Heart left ventricle (tissue), 16 donors: ENCODE data around the gene ZNF132. TPM values are rescaled to one million over a fixed set of nuclear protein-coding genes. Genes with fewer than 3 reads are reported as not detected.

Source experiments
- ATAC-seq, 4 donors: fragments of 200-7000 bp; cut with Tn5 transposase; one replicate each; pipeline ENCODE4 v1.9.1; 2020 to 2022; ENCODE audit warnings: moderate library complexity in 4 of 4, mild to moderate bottlenecking in 3 of 4, moderate number of reproducible peaks in 1 of 4
- DNase-seq, 5 donors: peaks; one replicate each; pipeline ENCODE4 v3.0.0-alpha.2; 2020
- H3K27ac ChIP-seq, 12 donors: fragments of 200-600 bp; sonication (generic) in 4 of 12; one replicate each; pipeline versions ENCODE4 v1.5.0 to v1.8.0; 2016 to 2022; ENCODE audit warnings: mild to moderate bottlenecking in 2 of 12
- H3K27me3 ChIP-seq, 9 donors: fragments of 200-600 bp; sonication (generic) in 2 of 9; one replicate each; pipeline versions ENCODE4 v1.5.1 to v1.8.0; 2016 to 2022; ENCODE audit warnings: mild to moderate bottlenecking in 3 of 9
- H3K36me3 ChIP-seq, 9 donors: fragments of 200-600 bp; sonication (generic) in 2 of 9; one replicate each; pipeline versions ENCODE4 v1.5.0 to v1.8.0; 2018 to 2022; ENCODE audit warnings: mild to moderate bottlenecking in 2 of 9
- H3K4me1 ChIP-seq, 12 donors: fragments of 200-600 bp; sonication (generic) in 4 of 12; one replicate each; pipeline versions ENCODE4 v1.5.0 to v1.8.0; 2016 to 2022; ENCODE audit warnings: mild to moderate bottlenecking in 3 of 12
- H3K4me3 ChIP-seq, 12 donors: fragments of 200-600 bp; sonication (generic) in 4 of 12; one replicate each; pipeline versions ENCODE4 v1.5.0 to v1.8.0; 2017 to 2022; ENCODE audit warnings: mild to moderate bottlenecking in 9 of 12, moderate library complexity in 4 of 12
- H3K9me3 ChIP-seq, 12 donors: fragments of 200-600 bp; sonication (generic) in 4 of 12; one replicate each; pipeline versions ENCODE4 v1.5.0 to v1.8.0; 2016 to 2022; ENCODE audit warnings: mild to moderate bottlenecking in 1 of 12
- POLR2A ChIP-seq, 2 donors: fragments of 450-650 bp; IDR thresholded peaks; one replicate each; pipeline ENCODE4 v1.6.1; 2017; ENCODE audit warnings: antibody characterized with exemption in 2 of 2, mild to moderate bottlenecking in 2 of 2, moderate library complexity in 2 of 2
- WGBS, 4 donors: extraction: QIAGEN DNeasy Blood & Tissue Kit in 2 of 4; methylation state at CpG; one replicate each; pipeline versions ENCODE4 v1.1.5 to v1.1.7; 2013 to 2018; 5-methylcytosine and 5-hydroxymethylcytosine counted together
- intact Hi-C, 10 donors: fragments of 100-400 bp; cut with DNase I; formaldehyde crosslinking; loops; one replicate each; pipeline versions ENCODE4 v1.11.1 to v1.14.2; 2022
- microRNA-seq, 4 donors: library from miRNA; unstranded; fragments of <30 nt; microRNA quantifications; one replicate each; pipeline versions ENCODE4 to v1.2.0, GENCODE V29; 2017 to 2020
- polyA plus RNA-seq, 2 donors: library from polyadenylated mRNA; stranded (reverse); fragments of 200-250 nt; gene quantifications; one replicate each; pipeline ENCODE4 v1.2.3, GENCODE V29; 2013
- total RNA-seq, 9 donors: library from RNA; depleted of rRNA in 2 of 9; stranded (reverse); fragments of >200 nt in 2 of 9; fragmentation: NEBNext Ultra II Directional in 3 of 9; extraction: Animal tissue kit (Norgen Biotek cat#: 25700) in 3 of 9; gene quantifications; one replicate each; pipeline versions ENCODE4 v1.1.0 to v1.2.4, GENCODE V29; 2016 to 2023
- TF ChIP-seq, protein P1 (sequence below), 12 donors: fragments of 200-600 bp; sonication (generic) in 4 of 12; IDR thresholded peaks; one replicate each; pipeline versions ENCODE4 v1.5.0 to v1.8.0; 2018 to 2022; ENCODE audit warnings: antibody characterized with exemption in 12 of 12, mild to moderate bottlenecking in 5 of 12
- donor health status: ischemic (EF 13 %, LVEDD 7.1; RV severe dilation, severe dysfunction).
- donor health status: healthy with polysubstance abuse.
- donor health status: DM: no; HTN: yes; CAD: no.
- donor health status: DM: no; HTN: no; CAD: no.
- donor health status: ischemic (EF 25% LVEDD 6.9; RV normal size, moderate dysfunction).
- donor health status: ischemic (EF 25% LVEDD 5.7; RV mildly dilated, moderate dysfunction).
- donor health status: healthy.
- donor health status: DM: yes; HTN: yes; CAD: no.
- donor health status: ischemic (EF 35%, LVEDD 5.7; RV mildly dilated, moderate dysfunction).
- donor health status: nonischemic (EF 11% LVEDD 7.7; RV severe dilation, severe dysfunction).
- donor health status: DM: yes; HTN: yes; CAD: no.
- donor health status: PGD.
- donor health status: ischemic (EF 29% LVEDD 5.4; RV normal size, mild dysfunction).
- donor health status: nonischemic (EF 23%, LVEDD 6.1; RV moderate dilation, normal function).

The ZNF132 gene
- total and polyA plus RNA-seq, 11 donors = 1.7 to 6.7 (median 5.1) TPM

DNA sequence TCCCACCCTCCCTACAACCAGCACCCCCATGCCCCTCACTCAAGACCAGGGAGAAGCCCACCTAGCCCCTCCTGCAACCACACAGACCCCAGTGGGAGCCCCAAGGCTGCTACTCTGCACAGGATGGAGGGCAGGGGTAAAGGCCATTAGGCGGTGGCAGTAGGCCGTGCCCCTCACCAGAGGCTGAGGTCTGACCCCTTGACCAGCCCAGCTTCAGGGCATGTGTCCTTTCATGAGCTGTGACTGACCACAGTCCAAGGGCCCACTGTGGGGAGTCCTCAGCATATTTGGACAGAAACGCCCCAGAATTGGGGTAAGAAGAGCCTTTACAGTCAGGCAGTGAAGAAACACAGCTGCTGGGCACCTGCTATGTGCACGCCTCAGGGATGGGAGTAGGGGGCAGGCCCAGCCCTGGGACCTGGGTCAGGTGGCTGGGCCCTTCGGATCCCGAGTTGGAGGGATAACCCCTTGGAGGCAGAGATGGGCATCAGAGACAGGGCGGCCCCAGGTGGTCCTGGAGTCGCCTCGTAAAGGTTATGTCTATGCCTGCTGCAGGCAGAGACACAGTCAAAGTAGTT lies 54.6 kb downstream of the ZNF132 start:
- peaks cover 0 to 25% (median 23%) of the 10 kb centered on the region in 9 donors for H3K36me3 ChIP-seq
- ATAC-seq (no peak), DNase-seq (no peak)
- peak overlapping the region in 7 of 12 donors; percentile 90 to 98 (median 96) for H3K27ac ChIP-seq
- WGBS, 4 donors = 87 to 93% (median 88%) methylated on average over 8 to 9 of the region's 9 CpGs
- H3K4me1 ChIP-seq = peaks cover 5 to 44% (median 34%) of the 10 kb centered on the region in 12 donors
- TF ChIP-seq, protein P1, sequence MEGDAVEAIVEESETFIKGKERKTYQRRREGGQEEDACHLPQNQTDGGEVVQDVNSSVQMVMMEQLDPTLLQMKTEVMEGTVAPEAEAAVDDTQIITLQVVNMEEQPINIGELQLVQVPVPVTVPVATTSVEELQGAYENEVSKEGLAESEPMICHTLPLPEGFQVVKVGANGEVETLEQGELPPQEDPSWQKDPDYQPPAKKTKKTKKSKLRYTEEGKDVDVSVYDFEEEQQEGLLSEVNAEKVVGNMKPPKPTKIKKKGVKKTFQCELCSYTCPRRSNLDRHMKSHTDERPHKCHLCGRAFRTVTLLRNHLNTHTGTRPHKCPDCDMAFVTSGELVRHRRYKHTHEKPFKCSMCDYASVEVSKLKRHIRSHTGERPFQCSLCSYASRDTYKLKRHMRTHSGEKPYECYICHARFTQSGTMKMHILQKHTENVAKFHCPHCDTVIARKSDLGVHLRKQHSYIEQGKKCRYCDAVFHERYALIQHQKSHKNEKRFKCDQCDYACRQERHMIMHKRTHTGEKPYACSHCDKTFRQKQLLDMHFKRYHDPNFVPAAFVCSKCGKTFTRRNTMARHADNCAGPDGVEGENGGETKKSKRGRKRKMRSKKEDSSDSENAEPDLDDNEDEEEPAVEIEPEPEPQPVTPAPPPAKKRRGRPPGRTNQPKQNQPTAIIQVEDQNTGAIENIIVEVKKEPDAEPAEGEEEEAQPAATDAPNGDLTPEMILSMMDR (IDR thresholded peaks at IDR 0.05) = no peak
- TF ChIP-seq POLR2A (IDR thresholded peaks at IDR 0.05) = no peak
- H3K4me3 ChIP-seq = peak overlapping the region in 8 of 12 donors; percentile 60 to 99 (median 82)
- H3K9me3 ChIP-seq = no peaks in the 10 kb centered on the region
- intact Hi-C loops = no loop called here
- H3K27me3 ChIP-seq = no peaks in the 10 kb centered on the region

DNA sequence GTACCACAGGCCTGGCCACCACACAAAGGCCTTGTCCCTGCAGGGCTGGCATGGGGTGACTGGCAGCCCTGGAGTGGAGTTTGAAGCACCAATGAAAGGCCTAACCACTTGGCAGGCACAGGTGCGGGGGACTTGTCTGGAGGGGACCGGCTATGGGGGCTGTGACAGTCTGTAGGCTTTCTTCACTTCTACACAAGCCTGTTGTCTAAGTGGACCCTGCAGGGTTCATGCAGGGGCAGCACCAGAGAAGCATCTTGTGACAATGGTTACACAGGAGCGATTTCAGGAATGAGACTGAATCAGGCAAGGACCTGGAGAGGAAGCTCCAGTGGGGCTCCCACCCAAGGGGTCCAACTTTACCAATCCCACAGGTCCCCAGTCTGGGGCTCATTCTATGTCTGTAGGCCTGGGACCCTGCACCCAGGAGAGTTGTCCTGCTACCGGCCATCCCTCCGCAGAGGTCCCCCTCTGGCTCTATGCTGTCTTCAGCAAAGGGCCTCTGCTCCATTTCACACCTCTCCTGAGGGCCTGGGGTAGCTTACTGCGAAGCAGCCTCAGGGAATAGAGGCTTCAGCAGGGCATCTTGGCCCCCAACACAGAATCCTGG lies 56.9 kb downstream of the ZNF132 start:
- intact Hi-C loops = loop anchor here in 1 of 10 donors (5.0 kb wide), 1 partner anchor 56 kb away; the partner anchor contains the start of gene ZSCAN22
- WGBS, 4 donors = 86 to 91% (median 90%) methylated on average over 6 of the region's 6 CpGs
- no peak overlapping the region for H3K4me3 ChIP-seq

More for the DNA sequence above, 56.9 kb downstream of the ZNF132 start:
- ATAC-seq (no peak), DNase-seq (no peak)
- no peaks in the 10 kb centered on the region for H3K27me3 ChIP-seq
- H3K27ac ChIP-seq = no peak overlapping the region
- peaks cover 0 to 2% (median 0%) of the 10 kb centered on the region in 9 donors for H3K36me3 ChIP-seq
- TF ChIP-seq POLR2A (IDR thresholded peaks at IDR 0.05) = no peak
- peaks cover 5 to 49% (median 36%) of the 10 kb centered on the region in 12 donors for H3K4me1 ChIP-seq
- H3K9me3 ChIP-seq = no peaks in the 10 kb centered on the region

Small RNA genes within 50 kb of the gene (microRNA-seq; reads per million reads assigned to microRNA genes)
- 0 to 0.26 (median 0) reads per million in 4 donors for gene MIR4754

Other genes starting within 250 kb of the ZNF132 start
- 10 to 100 TPM; 20.8 to 38.7 (median 22.1) TPM for gene ZNF544, start 211.2 kb downstream of the ZNF132 start, total RNA-seq
- 10 to 100 TPM; 24.5 to 29.4 TPM for gene ZNF544, start 211.2 kb downstream of the ZNF132 start, polyA plus RNA-seq
- gene ZNF8, start 161.2 kb downstream of the ZNF132 start, total RNA-seq = 1 to 10 TPM; 4.0 to 7.8 (median 5.5) TPM
- 1 to 10 TPM; 2.6 to 3.3 TPM for gene ZNF8, start 161.2 kb downstream of the ZNF132 start, polyA plus RNA-seq
- 10 to 100 TPM; 12.8 to 39.2 (median 20.3) TPM for gene ERVK3-1, start 134.8 kb downstream of the ZNF132 start, total RNA-seq
- gene ERVK3-1, start 134.8 kb downstream of the ZNF132 start, polyA plus RNA-seq = 10 to 100 TPM; 24.6 to 61.1 TPM
- gene ZSCAN22, start 113.2 kb downstream of the ZNF132 start, total RNA-seq = 1 to 10 TPM; 1.1 to 3.1 (median 2.0) TPM
- 1 to 10 TPM in 1 of 2 donors, under 1 TPM in 1; 0.65 to 1.5 TPM for gene ZSCAN22, start 113.2 kb downstream of the ZNF132 start, polyA plus RNA-seq
- 1 to 10 TPM in 7 of 9 donors, under 1 TPM in 2; 0.23 to 6.6 (median 3.0) TPM for gene A1BG, start 86.7 kb downstream of the ZNF132 start, total RNA-seq
- 1 to 10 TPM; 4.4 to 4.6 TPM for gene A1BG, start 86.7 kb downstream of the ZNF132 start, polyA plus RNA-seq
- 1 to 10 TPM in 1 of 9 donors, under 1 TPM in 8; 0.18 to 1.1 (median 0.46) TPM for gene ZNF497, start 77.4 kb downstream of the ZNF132 start, total RNA-seq
- under 1 TPM; 0.08 to 0.28 TPM for gene ZNF497, start 77.4 kb downstream of the ZNF132 start, polyA plus RNA-seq
- under 1 TPM in 7 of 9 donors, not detected in 2; 0.17 to 0.75 (median 0.63) TPM for gene ZNF837, start 59.1 kb downstream of the ZNF132 start, total RNA-seq
- gene ZNF837, start 59.1 kb downstream of the ZNF132 start, polyA plus RNA-seq = under 1 TPM; 0.24 to 0.57 TPM
- gene RPS5, start 52.9 kb downstream of the ZNF132 start, total RNA-seq = 100 to 1,000 TPM; 346 to 753 (median 485) TPM
- 1,000 to 10,000 TPM in 1 of 2 donors, 100 to 1,000 TPM in 1; 417 to 1,718 TPM for gene RPS5, start 52.9 kb downstream of the ZNF132 start, polyA plus RNA-seq
- gene RNF225, start 44.5 kb downstream of the ZNF132 start, total RNA-seq = not detected
- gene RNF225, start 44.5 kb downstream of the ZNF132 start, polyA plus RNA-seq = not detected
- 10 to 100 TPM; 12.7 to 21.6 (median 16.9) TPM for gene ZNF584, start 31.5 kb downstream of the ZNF132 start, total RNA-seq
- 10 to 100 TPM in 1 of 2 donors, 1 to 10 TPM in 1; 6.1 to 31.4 TPM for gene ZNF584, start 31.5 kb downstream of the ZNF132 start, polyA plus RNA-seq
- 1 to 10 TPM; 2.3 to 5.1 (median 4.5) TPM for gene ZNF324B, start 11.5 kb upstream of the ZNF132 start, total RNA-seq
- gene ZNF324B, start 11.5 kb upstream of the ZNF132 start, polyA plus RNA-seq = 1 to 10 TPM; 1.4 to 3.1 TPM
- gene ZNF324, start 26.9 kb upstream of the ZNF132 start, total RNA-seq = 10 to 100 TPM in 1 of 9 donors, 1 to 10 TPM in 8; 4.0 to 10.1 (median 5.3) TPM
- 1 to 10 TPM; 2.5 to 5.6 TPM for gene ZNF324, start 26.9 kb upstream of the ZNF132 start, polyA plus RNA-seq
- 1 to 10 TPM; 4.3 to 9.3 (median 6.0) TPM for gene ZNF446, start 36.2 kb upstream of the ZNF132 start, total RNA-seq
- 1 to 10 TPM; 6.7 to 7.0 TPM for gene ZNF446, start 36.2 kb upstream of the ZNF132 start, polyA plus RNA-seq
- 1 to 10 TPM; 1.8 to 5.0 (median 3.6) TPM for gene SLC27A5, start 71.8 kb upstream of the ZNF132 start, total RNA-seq
- gene SLC27A5, start 71.8 kb upstream of the ZNF132 start, polyA plus RNA-seq = 1 to 10 TPM; 5.9 to 9.1 TPM
- 10 to 100 TPM in 8 of 9 donors, 1 to 10 TPM in 1; 9.0 to 13.4 (median 10.5) TPM for gene ZBTB45, start 79.7 kb upstream of the ZNF132 start, total RNA-seq
- gene ZBTB45, start 79.7 kb upstream of the ZNF132 start, polyA plus RNA-seq = 1 to 10 TPM; 6.9 to 9.2 TPM
- gene TRIM28, start 103.9 kb upstream of the ZNF132 start, total RNA-seq = 100 to 1,000 TPM; 122 to 265 (median 163) TPM
- gene TRIM28, start 103.9 kb upstream of the ZNF132 start, polyA plus RNA-seq = 100 to 1,000 TPM in 1 of 2 donors, 10 to 100 TPM in 1; 88.0 to 160 TPM
- gene CHMP2A, start 115.0 kb upstream of the ZNF132 start, total RNA-seq = 100 to 1,000 TPM; 113 to 155 (median 129) TPM
- gene CHMP2A, start 115.0 kb upstream of the ZNF132 start, polyA plus RNA-seq = 100 to 1,000 TPM; 192 to 266 TPM
- gene UBE2M, start 118.5 kb upstream of the ZNF132 start, total RNA-seq = 100 to 1,000 TPM in 6 of 9 donors, 10 to 100 TPM in 3; 35.3 to 139 (median 115) TPM
- 100 to 1,000 TPM in 1 of 2 donors, 10 to 100 TPM in 1; 64.7 to 114 TPM for gene UBE2M, start 118.5 kb upstream of the ZNF132 start, polyA plus RNA-seq
- 10 to 100 TPM in 2 of 9 donors, 1 to 10 TPM in 7; 7.5 to 12.0 (median 9.1) TPM for gene MZF1, start 133.2 kb upstream of the ZNF132 start, total RNA-seq
- gene MZF1, start 133.2 kb upstream of the ZNF132 start, polyA plus RNA-seq = 10 to 100 TPM in 1 of 2 donors, 1 to 10 TPM in 1; 6.2 to 12.5 TPM